HG03025 (cell line): ENCODE measurements around the gene NAXD.
A peak's percentile ranks its signal among the peaks of the same experiment; 100 is the strongest.
"Not testable (repeated sequence)": the region's sequence is repeated elsewhere in the genome, so short reads cannot be mapped to it uniquely, and the experiment has no call there.

Experiments used
- ATAC-seq: cut with Tn5 transposase; IDR thresholded peaks from one replicate; pipeline ENCODE4 v1.9.1; 2021; ENCODE audit warnings: mild to moderate bottlenecking, moderate library complexity; ENCODE audit not compliant: unreplicated experiment, low FRiP score

The NAXD gene

DNA sequence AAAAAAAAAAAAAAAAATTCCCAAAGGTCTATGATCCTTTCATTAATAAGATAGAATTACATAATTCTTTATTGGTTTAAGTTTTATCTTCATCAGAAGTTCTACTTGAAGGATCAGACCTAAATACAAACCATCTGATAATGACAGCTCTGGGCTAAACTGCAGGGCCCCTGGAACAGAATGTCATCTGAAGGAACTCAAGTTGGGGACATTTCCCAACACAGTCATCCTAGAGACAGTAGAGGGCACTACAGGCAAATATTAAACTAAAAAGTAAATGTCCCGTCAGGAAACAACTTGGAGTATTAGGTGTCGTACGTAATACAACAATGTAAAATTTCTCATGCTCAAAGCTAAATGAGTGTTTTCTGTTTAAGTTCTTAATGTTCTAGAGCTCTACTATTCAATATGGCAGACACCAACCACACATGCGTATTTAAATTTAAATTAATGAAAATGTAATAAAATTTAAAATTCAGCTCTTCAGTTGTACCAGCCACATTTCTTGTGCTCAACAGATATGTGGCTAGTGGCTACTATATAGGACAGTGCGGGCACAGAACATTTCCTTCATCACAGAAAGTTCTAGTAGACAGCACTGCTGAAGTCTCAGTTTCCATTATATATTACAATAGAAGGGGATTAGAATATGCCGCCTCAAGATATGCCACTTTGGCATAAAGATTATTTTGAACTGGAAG is 21.8 kb upstream of the NAXD start:
- no peak for ATAC-seq

DNA sequence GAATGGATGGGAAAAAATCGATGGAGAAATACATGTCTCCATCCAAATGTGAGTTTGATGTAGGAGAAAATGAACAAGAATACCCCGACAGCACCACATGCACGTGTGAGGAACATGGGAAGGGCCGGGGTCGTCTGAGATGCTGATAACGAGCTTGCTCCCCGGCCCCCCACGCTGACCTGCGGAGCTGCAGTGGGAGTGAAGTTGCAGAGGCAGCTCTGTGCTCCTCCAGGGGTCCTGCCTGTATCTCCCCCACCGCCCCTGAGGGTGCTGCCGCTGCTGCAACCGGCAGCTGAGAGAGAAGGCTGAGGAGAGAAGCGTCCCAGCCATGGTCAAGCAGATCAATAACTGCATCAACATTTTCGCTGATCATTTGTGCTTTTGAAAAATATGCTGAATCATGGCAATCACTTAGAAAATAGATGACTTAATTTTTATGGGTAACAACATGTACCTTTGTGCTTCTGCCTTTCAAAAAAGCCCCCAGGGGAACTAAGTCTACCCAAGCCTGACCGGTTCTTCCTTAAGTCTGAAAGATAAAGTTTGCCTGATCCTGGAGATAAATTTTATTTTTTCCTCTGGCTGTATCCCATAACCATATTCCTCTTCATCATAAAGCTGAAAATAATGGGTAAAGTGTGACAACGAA is 18.2 kb upstream of the NAXD start:
- ATAC-seq = no peak

GRCh38 chr13:110600261-110600819 is 15.0 kb upstream of the NAXD start:
- ATAC-seq = no peak

DNA sequence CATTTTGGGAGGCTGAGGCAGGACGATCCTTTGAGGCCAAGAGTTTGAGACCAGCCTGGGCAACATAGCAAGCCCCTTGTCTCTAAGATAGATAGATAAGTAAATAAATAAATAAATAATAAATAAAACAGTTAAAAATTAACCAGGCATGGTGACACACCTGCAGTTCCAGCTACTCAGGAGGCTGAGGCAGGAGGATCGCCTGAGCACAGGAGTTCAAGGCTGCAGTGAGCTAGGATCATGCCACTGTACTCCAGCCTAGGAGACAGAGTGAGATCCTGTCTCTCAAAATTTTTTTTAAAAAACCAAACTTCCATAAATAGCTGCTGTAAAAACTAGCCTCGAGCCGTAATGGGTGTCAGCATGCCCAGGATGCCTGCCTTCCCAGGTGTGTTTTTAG is 14.4 kb upstream of the NAXD start:
- no peak for ATAC-seq

GRCh38 chr13:110605132-110605531 is 10.2 kb upstream of the NAXD start:
- ATAC-seq = no peak

DNA sequence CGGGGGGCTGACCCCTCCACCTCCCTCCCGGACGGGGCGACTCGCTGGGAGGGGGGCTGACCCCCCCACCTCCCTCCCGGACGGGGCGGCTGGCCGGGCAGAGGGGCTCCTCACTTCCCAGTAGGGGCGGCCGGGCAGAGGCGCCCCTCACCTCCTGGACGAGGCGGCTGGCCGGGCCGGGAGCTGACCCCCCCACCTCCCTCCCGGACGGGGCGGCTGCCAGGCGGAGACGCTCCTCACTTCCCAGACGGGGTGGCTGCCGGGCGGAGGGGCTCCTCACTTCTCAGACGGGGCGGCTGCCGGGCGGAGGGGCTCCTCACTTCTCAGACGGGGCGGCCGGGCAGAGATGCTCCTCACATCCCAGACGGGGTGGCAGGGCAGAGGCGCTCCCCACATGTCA is 9.1 kb upstream of the NAXD start:
- not testable (repeated sequence) for ATAC-seq

GRCh38 chr13:110607675-110608224 is 7.6 kb upstream of the NAXD start:
- no peak for ATAC-seq

- ATAC-seq = peak; percentile 33
These were observed 4.3 kb upstream of the NAXD start for GRCh38 chr13:110610955-110611595.

DNA sequence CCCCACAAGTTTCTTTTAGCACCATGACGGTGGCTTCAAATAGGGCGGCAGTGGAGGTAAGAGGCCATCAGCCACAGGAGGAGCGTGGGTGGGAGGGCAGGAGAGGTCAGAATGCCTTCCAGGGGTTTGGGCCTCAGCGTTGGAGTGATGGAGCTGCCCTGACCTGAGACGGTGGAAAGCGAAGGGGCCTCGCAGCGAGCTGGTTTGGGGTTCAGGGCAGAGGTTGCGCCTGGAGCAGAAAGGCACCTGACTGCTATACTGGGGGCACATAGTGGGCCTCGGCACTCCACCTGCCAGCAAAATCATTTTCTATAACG is 382 bp upstream of the NAXD start:
- no peak for ATAC-seq

- peak; percentile 37 for ATAC-seq
These were observed 1.1 kb downstream of the NAXD start for GRCh38 chr13:110616103-110617101.

DNA sequence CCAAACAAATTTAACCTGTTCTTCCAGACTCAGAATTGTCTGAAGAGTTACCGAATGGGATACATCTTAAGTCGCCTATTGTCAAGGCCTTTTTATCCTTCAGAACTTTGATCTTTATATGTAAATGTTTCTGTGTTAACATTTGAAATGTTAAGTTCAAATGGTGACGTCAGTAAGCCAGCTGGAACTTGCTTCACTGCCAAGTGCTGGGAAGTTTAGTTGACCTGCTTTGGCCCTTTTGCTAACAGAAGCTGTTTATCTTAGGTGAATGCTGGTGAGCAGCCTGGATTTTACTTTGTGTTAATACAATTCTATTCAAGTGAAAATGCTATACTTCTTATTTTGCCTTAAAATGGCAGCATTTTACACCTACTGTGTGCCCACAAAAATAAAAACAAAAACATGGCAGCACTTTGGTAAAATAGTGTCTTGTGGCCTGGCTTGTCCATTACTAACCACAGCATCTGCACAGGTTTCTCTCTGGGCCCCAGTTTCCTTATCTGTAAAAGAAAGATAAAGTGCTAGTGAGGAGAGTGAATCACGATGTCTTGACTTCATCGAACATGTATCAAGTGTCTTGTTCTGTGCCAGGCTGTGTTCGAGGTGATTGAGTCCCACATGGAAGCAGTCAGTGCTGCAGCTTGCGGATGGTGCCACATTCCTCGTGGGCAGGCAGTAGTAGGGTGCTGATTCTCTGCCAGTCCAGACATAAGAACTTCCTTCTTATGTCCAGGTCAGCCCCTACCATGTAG is 2.2 kb downstream of the NAXD start:
- ATAC-seq = no peak

- ATAC-seq = no peak
These were observed 2.8 kb downstream of the NAXD start for GRCh38 chr13:110618167-110618566.

DNA sequence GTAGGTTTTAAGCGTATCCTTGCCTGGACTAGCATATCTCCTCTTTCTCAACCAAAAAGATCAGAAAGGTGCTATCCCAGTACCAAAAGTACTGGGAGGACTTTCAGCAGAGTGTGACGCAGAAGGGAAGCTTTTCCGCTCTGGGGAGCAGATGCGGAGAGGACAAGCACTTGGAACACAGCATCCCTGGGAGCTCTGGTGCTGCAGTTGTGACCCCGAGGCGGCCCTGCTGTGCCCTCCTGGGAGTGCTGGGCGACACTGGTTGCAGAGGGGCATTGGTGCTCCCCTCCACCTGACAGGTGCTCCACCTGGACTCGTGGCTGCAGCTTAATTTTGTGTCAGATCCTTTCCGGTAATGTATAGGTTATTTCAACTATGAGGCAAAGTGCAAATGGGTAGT is 3.4 kb downstream of the NAXD start:
- ATAC-seq = no peak

DNA sequence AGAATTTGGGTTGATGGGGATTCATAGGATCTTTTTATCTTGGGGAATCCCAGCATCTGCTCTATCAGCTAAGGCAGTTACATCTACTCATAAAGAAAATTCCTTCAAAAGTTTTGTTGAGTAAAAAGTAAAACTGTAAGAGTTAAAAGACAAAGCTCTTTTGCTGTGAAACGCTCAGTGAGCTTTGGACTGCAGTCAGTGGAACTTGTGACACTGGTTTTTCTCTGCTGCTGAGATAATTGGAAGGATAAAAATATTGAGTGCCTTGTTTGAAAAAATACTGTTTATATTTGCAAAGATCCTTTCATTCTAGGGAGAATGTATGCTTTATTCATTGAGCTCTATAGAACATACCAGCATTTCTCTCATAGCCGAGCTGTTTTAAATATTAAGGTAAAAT is 5.3 kb downstream of the NAXD start:
- no peak for ATAC-seq

GRCh38 chr13:110624766-110625756 is 9.7 kb downstream of the NAXD start:
- no peak for ATAC-seq

GRCh38 chr13:110625771-110626321 is 10.5 kb downstream of the NAXD start:
- ATAC-seq = no peak

GRCh38 chr13:110626521-110626920 is 11.2 kb downstream of the NAXD start:
- ATAC-seq = no peak

DNA sequence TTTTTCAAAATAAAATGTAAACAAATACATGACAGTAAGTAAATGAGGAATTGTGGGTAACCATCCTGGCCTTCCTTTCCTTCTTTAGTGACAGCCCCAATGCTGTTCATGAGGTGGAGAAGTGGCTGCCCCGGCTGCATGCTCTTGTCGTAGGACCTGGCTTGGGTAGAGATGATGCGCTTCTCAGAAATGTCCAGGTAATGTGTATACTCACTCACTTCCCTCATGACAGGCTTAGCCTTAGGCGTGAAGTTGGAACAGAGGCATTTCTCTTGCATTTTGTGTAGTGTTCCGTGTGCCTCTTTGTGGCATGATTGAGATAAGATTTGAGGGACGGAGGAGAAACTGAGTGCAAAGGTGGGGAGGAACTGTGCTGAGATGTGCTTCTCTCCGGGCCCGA is 12.0 kb downstream of the NAXD start:
- no peak for ATAC-seq
